ENCODE data around the gene ARHGEF5. TPM values are rescaled to one million over a fixed set of nuclear protein-coding genes. Genes with fewer than 3 reads are reported as not detected.
"Not testable (repeated sequence)": the region's sequence is repeated elsewhere in the genome, so short reads cannot be mapped to it uniquely, and the experiment has no call there.

The ARHGEF5 gene
- 8.7 and 9.4 TPM in 2 replicates for total RNA-seq

DNA sequence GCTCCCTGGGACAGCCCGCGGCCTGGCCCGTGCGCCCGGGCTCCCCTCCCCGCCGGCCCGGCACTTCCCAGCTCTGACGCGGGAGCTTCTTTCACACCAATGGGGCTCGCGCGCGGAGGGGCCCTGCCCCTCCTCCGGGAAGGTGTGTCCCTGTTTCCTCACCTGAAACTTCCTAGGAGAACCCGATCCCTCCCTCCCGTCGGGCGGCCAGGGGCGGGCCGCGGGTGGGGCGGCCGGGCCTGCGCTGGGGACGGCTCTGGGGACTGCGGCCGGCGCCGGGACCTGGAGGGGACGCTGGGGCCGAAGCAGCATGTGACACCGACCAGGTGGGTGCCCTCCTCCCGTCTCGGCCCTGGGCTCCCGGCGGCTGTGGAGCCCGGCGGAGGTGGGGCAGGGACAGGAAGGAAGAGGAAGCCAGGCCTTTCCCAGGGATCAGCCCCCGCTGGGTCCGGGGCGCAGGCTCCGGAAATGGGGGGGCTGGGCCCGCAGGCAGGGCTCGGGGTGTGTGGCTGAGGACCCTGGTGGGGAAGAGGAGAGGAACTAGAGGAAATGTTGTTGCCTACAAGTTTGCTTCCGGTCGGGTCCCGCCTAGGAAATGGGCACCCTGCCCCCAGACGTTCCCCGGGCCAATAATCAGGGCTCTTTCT, at the start of gene ARHGEF5:
TSS of gene ARHGEF5 (plus strand) at position 227 of the 647 bp plus-strand sequence. CDS start 7,268 bp downstream, outside the sequence.
- DNase-seq; H3K27me3 Mint-ChIP-seq; H3K9me3 Mint-ChIP-seq; H3K4me1 Mint-ChIP-seq; H3K36me3 Mint-ChIP-seq (ENCODE audit: low read depth); intact Hi-C loops (cut with micrococcal nuclease): not testable (repeated sequence)
- peak within 1 kb of the TSS; percentile 90 for H3K27ac Mint-ChIP-seq
- H3K4me3 Mint-ChIP-seq = peak within 1 kb of the TSS; percentile 94

DNA sequence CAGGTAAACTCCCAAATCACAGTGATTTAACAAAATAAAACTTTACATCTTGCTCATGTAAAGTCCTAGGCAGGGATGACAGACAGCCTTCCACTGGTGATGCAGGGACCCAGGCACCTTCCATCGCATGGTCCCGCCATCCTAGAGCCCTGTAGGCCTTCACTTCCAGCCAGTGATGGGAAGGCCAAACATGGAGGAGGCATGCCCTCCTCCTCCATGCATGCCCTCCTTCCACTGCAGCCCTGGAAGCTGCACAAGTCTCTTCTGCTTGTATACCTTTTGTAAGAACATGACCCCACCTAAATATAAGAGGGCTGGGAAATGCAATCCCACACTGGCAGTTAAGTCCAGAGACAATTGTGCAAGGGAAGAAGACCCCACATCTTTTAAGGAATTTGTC, 45.5 kb upstream of the ARHGEF5 start:
- H3K9me3 Mint-ChIP-seq = not testable (repeated sequence)

DNA sequence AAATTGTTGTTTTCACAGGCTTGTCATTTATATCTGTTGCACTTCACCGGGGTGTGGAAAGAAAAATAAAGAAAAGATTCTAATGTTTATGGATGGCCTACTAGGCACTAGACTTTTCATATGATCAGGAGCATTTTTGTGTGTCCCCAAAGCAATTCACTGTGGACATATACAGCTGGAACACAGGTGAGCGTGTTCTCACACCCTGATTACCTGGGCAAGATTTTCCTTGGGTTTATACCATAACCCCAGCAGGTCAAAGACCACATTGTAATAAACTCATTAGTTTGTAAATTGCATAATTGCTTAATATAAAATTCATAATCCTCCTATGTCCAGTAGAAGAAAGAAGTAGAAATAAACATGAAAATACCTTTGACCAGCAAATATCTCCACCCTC, 44.0 kb upstream of the ARHGEF5 start:
- not testable (repeated sequence) for H3K9me3 Mint-ChIP-seq, H3K4me1 Mint-ChIP-seq

More for the DNA sequence above, 45.5 kb upstream of the ARHGEF5 start:
- H3K4me1 Mint-ChIP-seq; H3K27me3 Mint-ChIP-seq; H3K4me3 Mint-ChIP-seq; intact Hi-C loops (cut with micrococcal nuclease); H3K36me3 Mint-ChIP-seq (ENCODE audit: low read depth); H3K27ac Mint-ChIP-seq: not testable (repeated sequence)
- DNase-seq = peak; percentile 41

DNA sequence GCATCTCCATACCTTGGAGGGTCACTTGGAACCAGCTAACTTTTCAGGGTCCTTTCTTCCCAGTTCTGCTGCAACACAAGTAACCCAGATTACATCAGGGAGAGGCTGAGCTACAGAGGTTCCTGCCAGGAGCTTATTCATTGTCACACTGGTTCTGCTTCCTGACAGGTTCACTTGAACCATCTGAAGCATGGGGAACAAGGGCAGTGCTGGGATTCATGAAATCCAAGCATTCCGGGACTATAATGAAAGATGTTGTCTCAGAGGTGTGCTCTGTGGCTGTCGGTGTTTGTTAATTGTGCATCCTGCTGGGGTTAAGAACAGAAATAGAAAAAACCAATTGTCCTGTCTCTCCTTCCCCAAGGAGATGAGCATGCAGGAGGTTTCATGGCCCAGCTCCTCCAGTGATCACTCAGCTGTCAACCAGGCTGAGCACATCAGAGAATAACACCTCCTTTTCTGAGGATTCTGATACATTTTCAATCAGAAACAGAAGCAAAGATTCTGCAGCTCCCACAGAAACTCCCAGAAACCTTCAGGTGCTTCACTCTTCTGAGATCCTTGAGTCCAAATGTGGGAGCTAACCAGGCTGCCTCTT, 43.2 kb upstream of the ARHGEF5 start, which contains the start of gene OR2A1:
TSS of gene OR2A1 (plus strand) at position 548 of the 598 bp plus-strand sequence. CDS start 5,706 bp downstream, outside the sequence.
- H3K36me3 Mint-ChIP-seq (ENCODE audit: low read depth); H3K27me3 Mint-ChIP-seq; DNase-seq; H3K9me3 Mint-ChIP-seq; H3K4me3 Mint-ChIP-seq; intact Hi-C loops (cut with micrococcal nuclease); H3K4me1 Mint-ChIP-seq; H3K27ac Mint-ChIP-seq: not testable (repeated sequence)

More for the DNA sequence above, 44.0 kb upstream of the ARHGEF5 start:
- intact Hi-C loops (cut with micrococcal nuclease); H3K4me3 Mint-ChIP-seq; H3K27ac Mint-ChIP-seq; H3K36me3 Mint-ChIP-seq (ENCODE audit: low read depth); DNase-seq; H3K27me3 Mint-ChIP-seq: not testable (repeated sequence)

DNA sequence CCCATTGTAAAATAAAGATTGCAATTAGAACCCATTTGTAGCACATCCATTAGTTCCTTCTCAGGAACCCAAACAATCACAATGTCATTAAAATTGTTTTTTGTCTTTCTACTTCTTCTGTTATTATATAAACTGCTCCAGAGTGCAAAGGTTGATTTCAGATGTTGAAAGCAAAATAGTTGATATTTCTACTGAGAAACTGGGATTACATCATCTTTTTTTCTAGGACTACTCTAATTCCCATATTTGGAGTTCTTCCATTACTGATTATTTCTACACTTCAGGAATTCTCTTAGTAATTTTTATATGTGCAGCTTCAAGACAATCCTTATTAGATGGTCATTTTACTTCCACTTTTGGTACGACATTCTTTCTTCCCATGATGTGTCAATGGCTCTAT, 37.7 kb upstream of the ARHGEF5 start:
- H3K27me3 Mint-ChIP-seq; intact Hi-C loops (cut with micrococcal nuclease); H3K4me3 Mint-ChIP-seq; DNase-seq; H3K4me1 Mint-ChIP-seq; H3K9me3 Mint-ChIP-seq; H3K36me3 Mint-ChIP-seq (ENCODE audit: low read depth); H3K27ac Mint-ChIP-seq: not testable (repeated sequence)

DNA sequence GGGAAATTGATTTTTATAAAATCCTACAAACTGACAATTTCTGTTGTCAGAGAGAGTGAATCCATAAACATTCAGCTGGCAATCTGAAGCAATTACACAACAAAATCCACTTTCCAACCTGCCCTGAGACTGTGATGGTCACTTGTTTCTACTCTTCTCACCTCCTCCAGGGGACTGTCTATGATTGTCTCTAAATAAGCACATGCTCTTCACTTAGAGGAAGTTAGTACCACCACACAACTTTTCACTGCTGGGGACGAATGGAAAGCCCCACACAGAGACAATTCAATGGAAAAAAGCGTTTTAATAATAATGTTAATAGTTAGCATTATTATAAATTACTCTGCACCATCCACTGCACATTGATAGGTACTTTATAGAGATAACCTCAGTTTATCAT, 35.7 kb upstream of the ARHGEF5 start:
- intact Hi-C loops (cut with micrococcal nuclease); DNase-seq; H3K4me3 Mint-ChIP-seq; H3K36me3 Mint-ChIP-seq (ENCODE audit: low read depth); H3K27me3 Mint-ChIP-seq; H3K4me1 Mint-ChIP-seq; H3K27ac Mint-ChIP-seq; H3K9me3 Mint-ChIP-seq: not testable (repeated sequence)

DNA sequence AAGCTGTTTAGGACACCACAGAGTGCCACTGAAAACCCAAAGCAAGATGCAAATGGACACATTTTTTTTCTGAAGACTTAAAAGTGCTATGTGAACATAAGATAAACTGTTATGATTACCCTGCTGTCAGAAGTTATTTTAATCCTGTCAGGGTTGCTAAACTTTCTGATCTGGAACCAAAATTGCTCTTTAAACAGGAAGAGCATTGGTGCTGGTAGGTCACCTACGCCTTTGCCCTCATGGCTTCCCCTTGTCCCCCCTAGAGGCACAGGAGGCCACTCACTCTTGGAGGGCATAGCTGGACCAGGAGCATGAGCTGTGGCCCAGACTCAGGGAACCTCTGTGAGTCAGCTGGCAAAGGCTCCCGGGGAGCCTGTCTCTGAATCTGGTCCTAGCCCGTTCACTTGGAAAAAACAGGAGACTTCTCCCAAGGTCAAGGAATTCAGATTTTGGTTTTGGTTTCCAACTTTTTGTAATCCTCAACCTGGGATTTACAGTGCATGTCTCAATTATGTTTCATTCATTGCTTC, 33.5 kb upstream of the ARHGEF5 start:
- DNase-seq; H3K4me1 Mint-ChIP-seq; H3K27me3 Mint-ChIP-seq; intact Hi-C loops (cut with micrococcal nuclease); H3K36me3 Mint-ChIP-seq (ENCODE audit: low read depth); H3K9me3 Mint-ChIP-seq; H3K4me3 Mint-ChIP-seq; H3K27ac Mint-ChIP-seq: not testable (repeated sequence)

DNA sequence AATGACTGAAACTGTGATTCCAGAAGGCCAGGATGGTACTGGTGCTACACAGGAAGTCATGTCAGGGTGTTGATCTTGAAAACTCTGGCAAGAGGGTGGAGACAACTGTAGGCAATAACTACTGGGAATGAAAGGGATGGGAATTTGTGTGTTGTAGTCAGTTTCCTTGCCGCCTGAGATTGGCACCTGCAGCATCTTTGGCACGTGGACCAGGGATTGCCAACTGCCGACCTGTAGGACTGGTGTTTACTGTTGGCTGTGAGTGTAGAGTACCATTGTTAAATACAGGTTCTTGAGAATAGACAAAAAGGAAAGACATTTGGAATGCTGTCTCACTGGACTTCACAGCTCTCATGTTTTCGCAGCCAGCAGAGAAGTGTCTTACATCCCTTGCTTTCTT, 31.8 kb upstream of the ARHGEF5 start:
- intact Hi-C loops (cut with micrococcal nuclease); H3K27me3 Mint-ChIP-seq; H3K36me3 Mint-ChIP-seq (ENCODE audit: low read depth); H3K27ac Mint-ChIP-seq; H3K9me3 Mint-ChIP-seq; H3K4me3 Mint-ChIP-seq; H3K4me1 Mint-ChIP-seq: not testable (repeated sequence)
- DNase-seq = peak; percentile 49

DNA sequence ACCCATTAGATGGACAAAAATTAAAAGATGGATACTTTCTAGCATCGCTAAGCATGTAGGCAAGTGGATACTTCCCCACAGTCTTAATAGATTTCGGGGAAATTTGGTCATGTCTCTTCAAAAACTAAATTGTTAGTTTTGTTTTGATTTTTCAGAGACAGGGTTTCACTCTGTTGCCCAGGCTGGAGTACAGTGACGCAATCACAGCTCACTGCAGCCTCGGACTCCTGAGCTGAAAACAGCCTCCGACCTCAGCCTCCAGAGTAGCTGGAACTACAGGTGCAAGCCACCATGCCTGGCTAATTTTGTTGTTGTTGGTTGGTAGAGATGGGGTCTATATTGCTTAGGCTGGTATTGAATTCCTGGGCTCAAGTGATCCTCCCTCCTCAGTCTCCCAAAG, 29.3 kb upstream of the ARHGEF5 start:
- DNase-seq; H3K4me1 Mint-ChIP-seq; H3K27me3 Mint-ChIP-seq; H3K4me3 Mint-ChIP-seq; H3K9me3 Mint-ChIP-seq; H3K27ac Mint-ChIP-seq; H3K36me3 Mint-ChIP-seq (ENCODE audit: low read depth); intact Hi-C loops (cut with micrococcal nuclease): not testable (repeated sequence)

DNA sequence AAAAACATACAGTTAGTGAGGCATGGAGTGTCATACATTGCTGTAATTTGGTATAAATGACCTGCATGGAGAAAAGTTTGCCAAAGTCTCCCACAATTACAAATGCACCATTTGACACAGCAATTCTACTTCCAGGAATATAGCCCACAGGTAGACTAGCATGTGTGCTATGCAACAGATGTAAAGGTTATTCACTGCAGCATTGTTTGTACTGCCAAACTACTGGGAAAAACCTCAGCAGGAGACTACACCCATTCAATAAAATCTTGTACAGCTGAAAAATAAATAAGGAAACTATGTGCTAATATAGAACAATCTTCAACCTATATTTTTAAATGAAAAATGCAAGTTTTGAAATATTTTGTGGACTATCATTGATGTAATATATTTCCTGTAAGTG, 25.2 kb upstream of the ARHGEF5 start:
- H3K36me3 Mint-ChIP-seq (ENCODE audit: low read depth); H3K27me3 Mint-ChIP-seq; intact Hi-C loops (cut with micrococcal nuclease); H3K4me1 Mint-ChIP-seq; H3K27ac Mint-ChIP-seq; DNase-seq; H3K4me3 Mint-ChIP-seq; H3K9me3 Mint-ChIP-seq: not testable (repeated sequence)

DNA sequence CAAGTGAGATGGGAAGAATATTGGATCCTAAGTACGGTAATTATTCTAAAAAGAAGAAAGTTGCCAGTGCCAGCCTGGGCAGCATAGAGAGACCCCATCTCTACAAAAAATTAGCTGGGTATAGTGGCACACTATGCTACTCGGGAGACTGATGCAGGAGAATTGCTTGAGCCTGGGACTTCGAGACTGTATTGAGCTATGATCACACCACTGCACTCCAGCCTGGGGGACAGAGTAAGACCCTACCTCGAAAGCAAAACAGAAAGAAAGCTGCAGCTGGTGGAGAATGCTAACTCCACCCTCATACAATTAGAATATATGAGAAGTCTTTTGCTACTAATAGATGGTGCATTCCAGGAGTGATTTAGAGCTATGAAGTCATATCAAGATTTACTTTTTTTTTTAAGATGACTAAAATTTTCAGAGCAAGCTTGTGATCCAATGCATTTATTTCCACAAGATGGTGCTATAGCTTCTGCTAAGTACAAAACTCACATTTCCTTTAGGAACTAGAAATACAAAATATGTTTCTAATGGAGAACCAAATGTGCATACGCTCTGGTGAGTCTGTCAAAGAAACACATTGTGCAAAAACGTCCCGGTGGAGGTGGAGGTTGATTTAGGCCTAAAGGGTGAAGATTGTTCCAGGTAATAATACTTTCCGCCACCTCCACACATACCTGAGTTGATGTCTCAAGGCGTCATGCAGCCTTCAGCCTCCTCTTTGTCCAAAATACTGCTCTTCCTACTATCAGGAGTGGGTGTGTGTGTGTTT, 23.8 kb upstream of the ARHGEF5 start:
- DNase-seq; H3K27me3 Mint-ChIP-seq; H3K4me3 Mint-ChIP-seq; intact Hi-C loops (cut with micrococcal nuclease); H3K4me1 Mint-ChIP-seq; H3K9me3 Mint-ChIP-seq; H3K27ac Mint-ChIP-seq; H3K36me3 Mint-ChIP-seq (ENCODE audit: low read depth): not testable (repeated sequence)

DNA sequence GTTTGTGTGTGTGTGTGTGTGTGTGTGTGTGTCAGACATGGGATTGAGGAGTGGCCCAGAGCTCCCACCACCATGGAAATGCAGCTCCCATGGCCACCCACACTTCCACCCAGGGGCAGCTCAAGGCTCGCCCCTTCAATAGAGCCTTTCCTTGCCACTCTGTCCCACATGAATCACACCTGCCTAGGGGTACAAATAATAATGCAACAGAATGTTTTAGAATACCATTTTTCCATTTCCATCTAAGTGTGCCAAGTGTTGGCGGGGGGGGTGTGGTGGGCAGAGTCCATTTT, 23.3 kb upstream of the ARHGEF5 start:
- H3K4me3 Mint-ChIP-seq; H3K9me3 Mint-ChIP-seq; H3K4me1 Mint-ChIP-seq; H3K36me3 Mint-ChIP-seq (ENCODE audit: low read depth); intact Hi-C loops (cut with micrococcal nuclease); H3K27me3 Mint-ChIP-seq; H3K27ac Mint-ChIP-seq: not testable (repeated sequence)
- DNase-seq = peak; percentile 38

DNA sequence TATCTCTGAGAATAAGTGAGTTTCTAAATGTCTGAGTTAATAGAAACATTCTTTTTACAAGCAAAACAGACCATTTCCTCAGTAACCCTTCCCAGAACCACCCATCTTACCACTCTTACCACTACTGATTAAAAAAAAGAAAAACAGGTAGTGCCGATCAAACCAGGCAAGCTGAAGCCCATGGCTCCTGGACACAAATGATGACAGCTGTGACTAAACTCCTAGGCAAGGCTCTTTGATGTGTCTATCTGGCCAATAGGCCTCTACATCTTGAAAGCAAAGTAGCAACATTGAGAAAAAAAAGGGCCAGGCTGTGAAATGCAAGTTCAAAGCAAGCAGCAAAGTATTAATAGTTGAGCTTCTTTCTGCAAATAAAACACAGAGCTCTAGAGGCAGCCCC, 6.6 kb upstream of the ARHGEF5 start:
- H3K36me3 Mint-ChIP-seq (ENCODE audit: low read depth); intact Hi-C loops (cut with micrococcal nuclease); H3K27ac Mint-ChIP-seq; H3K4me3 Mint-ChIP-seq; H3K9me3 Mint-ChIP-seq; H3K27me3 Mint-ChIP-seq; H3K4me1 Mint-ChIP-seq; DNase-seq: not testable (repeated sequence)

DNA sequence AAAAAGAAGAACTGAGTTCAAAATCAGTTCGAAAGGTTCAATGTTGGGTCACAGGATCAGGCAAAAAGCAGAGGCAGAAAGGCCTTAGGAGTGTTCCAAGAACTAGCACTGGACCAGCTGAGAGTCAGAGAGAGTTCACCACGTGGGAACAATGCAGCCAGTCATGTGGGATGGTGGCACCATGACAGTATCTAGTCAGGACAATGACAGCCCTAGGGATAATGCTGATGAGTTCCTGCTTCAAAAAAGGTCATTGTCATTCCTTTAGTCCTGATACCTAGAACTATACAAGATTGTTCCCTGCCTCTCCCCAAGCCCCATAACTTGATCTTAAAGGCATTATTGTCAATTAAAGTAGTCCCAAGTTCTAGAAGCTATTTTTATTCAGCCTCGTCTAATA, 3.5 kb upstream of the ARHGEF5 start:
- intact Hi-C loops (cut with micrococcal nuclease); H3K27ac Mint-ChIP-seq; H3K9me3 Mint-ChIP-seq; H3K36me3 Mint-ChIP-seq (ENCODE audit: low read depth); H3K4me1 Mint-ChIP-seq; H3K27me3 Mint-ChIP-seq; H3K4me3 Mint-ChIP-seq: not testable (repeated sequence)
- peak; percentile 54 for DNase-seq
